HAP-1 (cell line): ENCODE data around the gene PLD1.

Experiments
- DNase-seq, 2 experiments: peaks; one replicate each; pipeline ENCODE4 v3.0.0-alpha.2; 2016 to 2020; ENCODE audit warnings: low spot score in 2 of 2
- H3K27me3 ChIP-seq: fragments of 250-450 bp; sonication (Bioruptor Pico); 2 replicates; pipeline ENCODE4 v1.5.1; 2020; ENCODE audit warnings: low read depth, mild to moderate bottlenecking, moderate library complexity
- H3K36me3 ChIP-seq: fragments of 250-450 bp; sonication (Bioruptor Pico); replicated peaks from 2 replicates; pipeline ENCODE4 v1.5.1; 2020; ENCODE audit warnings: mild to moderate bottlenecking
- H3K4me1 ChIP-seq: fragments of 250-450 bp; sonication (Bioruptor Pico); 2 replicates; pipeline ENCODE4 v1.5.1; 2020; ENCODE audit warnings: mild to moderate bottlenecking
- H3K4me3 ChIP-seq: fragments of 250-450 bp; sonication (Bioruptor Pico); 2 replicates; pipeline ENCODE4 v1.5.1; 2020; ENCODE audit warnings: mild to moderate bottlenecking, moderate library complexity
- H3K9me3 ChIP-seq: fragments of 250-450 bp; sonication (Bioruptor Pico); 2 replicates; pipeline ENCODE4 v1.5.1; 2020; ENCODE audit warnings: mild to moderate bottlenecking, moderate library complexity
- in situ Hi-C: fragments of 300-500 bp; cut with MboI; formaldehyde crosslinking; loops from 3 replicates; pipeline ENCODE4 v1.14.3; 2020; ENCODE audit warnings: low sequenced_read_pairs, inconsistent platforms, mixed read lengths

The PLD1 gene

GRCh38 chr3:171790898-171791691 lies 19.2 kb downstream of the PLD1 start:
- Histone ChIP-seq H3K9me3 (no peaks in the 10 kb centered on the region), H3K4me1 (peaks cover 8% of the 10 kb centered on the region), H3K4me3 (no peak overlapping the region), H3K36me3 (no peaks in the 10 kb centered on the region), H3K27me3 (no peaks in the 10 kb centered on the region)
- no peak for DNase-seq
- in situ Hi-C loops, result no loop called here

- Histone ChIP-seq H3K27me3 (no peaks in the 10 kb centered on the region), H3K9me3 (no peaks in the 10 kb centered on the region), H3K36me3 (no peaks in the 10 kb centered on the region), H3K4me1 (peaks cover 8% of the 10 kb centered on the region), H3K4me3 (no peak overlapping the region)
- in situ Hi-C loops, result no loop called here
- DNase-seq, result no peak
Measured at GRCh38 chr3:171790574-171790897, 19.7 kb downstream of the PLD1 start.

DNA sequence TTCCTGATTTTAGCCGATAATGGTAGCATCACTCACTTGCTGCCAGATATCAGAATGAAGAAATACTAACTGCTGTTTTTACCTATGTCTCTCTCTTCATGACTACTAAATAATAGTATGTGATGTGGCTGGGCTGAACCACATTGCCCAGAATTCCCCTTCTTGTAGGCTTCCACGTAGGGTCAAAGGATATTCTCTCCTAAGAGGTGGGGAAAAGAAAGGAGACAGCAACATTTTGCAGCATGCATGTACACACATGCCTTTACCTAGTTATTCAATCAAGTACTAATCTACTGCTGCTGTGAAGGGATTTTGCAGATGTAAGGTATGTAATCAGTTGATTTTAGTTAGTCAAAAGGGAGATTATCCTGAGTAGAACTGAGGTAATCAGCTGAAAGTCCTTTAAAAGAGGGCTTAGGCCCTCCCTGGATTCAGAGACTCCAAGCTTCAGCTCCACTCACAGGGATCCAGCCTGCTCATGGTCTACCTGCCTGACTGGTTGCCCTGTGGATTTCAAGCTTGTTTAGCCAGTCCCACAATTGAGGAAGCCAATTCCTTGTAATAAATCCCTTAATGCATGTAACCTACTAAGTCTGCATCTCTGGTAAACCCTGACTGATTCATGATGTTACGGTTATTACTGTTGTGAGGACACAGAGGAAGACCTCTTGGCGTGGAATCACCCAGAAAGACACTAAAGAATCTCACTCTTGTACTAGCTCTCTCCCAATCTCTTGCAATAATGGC lies 20.4 kb downstream of the PLD1 start:
- H3K27me3 ChIP-seq, result no peaks in the 10 kb centered on the region
- no peak overlapping the region for H3K4me3 ChIP-seq
- no peaks in the 10 kb centered on the region for H3K36me3 ChIP-seq
- H3K9me3 ChIP-seq, result no peaks in the 10 kb centered on the region
- DNase-seq, result no peak
- in situ Hi-C loops, result no loop called here
- peaks cover 8% of the 10 kb centered on the region for H3K4me1 ChIP-seq

DNA sequence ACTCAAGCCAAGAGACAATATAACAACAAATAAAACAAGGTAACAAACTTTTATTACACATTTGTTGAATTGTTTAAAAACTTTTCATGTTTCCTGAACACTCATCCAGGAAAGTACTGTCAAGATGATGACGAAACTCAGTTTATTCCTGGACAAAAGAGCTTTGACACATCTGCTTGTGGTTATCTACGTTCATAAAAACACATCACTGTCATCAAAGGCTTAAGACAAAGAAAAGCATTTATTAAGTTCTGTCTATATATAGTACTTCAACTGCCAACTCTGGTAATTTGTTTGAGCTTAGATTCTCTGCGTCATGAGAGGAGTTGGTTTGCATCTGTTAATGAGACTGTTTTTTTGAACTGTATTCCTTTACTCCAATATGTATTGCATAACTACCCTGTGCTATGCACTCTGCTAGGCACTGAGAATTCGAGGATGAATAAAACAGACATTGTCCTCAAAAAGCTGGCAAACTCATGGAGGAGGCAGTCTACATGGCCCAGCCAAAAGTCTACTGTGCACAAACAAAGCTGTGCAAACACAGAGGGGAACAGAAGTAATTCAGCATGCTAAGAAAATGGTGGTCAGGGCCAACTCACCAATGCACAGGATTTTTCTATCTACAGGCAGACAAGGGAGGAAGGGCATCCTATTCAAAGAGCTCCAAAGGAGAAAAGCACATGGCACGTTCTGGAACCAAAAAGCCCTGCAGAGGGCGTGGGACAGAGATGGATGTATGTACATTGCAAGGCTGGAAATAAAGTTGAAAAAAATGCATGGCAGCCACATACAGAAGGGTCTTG lies 21.5 kb downstream of the PLD1 start:
- H3K4me3 ChIP-seq, result no peak overlapping the region
- H3K27me3 ChIP-seq, result no peaks in the 10 kb centered on the region
- H3K4me1 ChIP-seq, result peaks cover 8% of the 10 kb centered on the region
- no peaks in the 10 kb centered on the region for H3K36me3 ChIP-seq
- DNase-seq, result no peak
- H3K9me3 ChIP-seq, result no peaks in the 10 kb centered on the region
- in situ Hi-C loops, result no loop called here

DNA sequence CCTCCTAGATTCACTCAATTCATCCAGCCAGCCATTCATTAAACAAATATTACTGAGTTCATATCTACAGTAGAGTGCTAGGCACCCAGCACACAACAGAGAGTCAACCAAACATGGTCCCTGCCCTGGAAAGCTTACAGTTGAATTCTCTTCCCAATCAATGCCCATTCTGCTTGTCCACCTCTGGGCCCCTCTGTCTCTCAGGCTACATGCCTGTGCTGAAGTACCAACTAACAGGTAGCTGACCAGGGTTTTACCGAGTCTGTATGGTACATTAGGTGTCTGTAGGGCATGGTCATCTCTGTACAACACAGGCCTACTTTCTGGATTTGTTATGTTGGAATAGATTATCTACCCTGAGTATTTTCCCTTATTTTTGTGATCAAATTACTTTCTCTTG lies 23.3 kb downstream of the PLD1 start:
- H3K4me1 ChIP-seq, result peaks cover 6% of the 10 kb centered on the region
- no peaks in the 10 kb centered on the region for H3K36me3 ChIP-seq
- H3K9me3 ChIP-seq, result no peaks in the 10 kb centered on the region
- in situ Hi-C loops, result no loop called here
- no peaks in the 10 kb centered on the region for H3K27me3 ChIP-seq
- no peak overlapping the region for H3K4me3 ChIP-seq
- DNase-seq, result no peak

- Histone ChIP-seq H3K4me3 (no peak overlapping the region), H3K9me3 (no peaks in the 10 kb centered on the region), H3K4me1 (no peaks in the 10 kb centered on the region), H3K36me3 (no peaks in the 10 kb centered on the region), H3K27me3 (no peaks in the 10 kb centered on the region)
- in situ Hi-C loops, result no loop called here
- DNase-seq, result no peak
Measured at GRCh38 chr3:171784937-171785336, 25.3 kb downstream of the PLD1 start.

DNA sequence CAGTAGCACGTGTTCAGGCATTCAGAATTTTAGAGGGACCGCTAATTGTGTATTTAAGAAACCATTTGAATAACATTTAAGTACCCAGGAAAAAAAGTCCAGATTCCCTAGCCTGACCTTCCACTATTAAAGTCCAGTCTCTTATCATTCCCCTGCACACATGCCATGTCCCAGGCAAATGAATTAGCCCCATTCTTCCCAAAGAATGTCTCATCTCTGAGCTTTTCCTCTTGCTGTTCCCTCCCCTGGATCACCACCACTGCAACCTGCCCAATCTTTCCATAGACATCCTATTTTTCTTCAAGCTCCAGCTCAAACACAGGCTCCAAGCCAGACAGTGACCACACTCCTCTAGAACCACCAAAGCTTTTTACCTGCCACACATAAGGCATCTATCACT lies 25.9 kb downstream of the PLD1 start:
- in situ Hi-C loops, result no loop called here
- H3K9me3 ChIP-seq, result no peaks in the 10 kb centered on the region
- H3K4me3 ChIP-seq, result no peak overlapping the region
- H3K36me3 ChIP-seq, result no peaks in the 10 kb centered on the region
- H3K4me1 ChIP-seq, result no peaks in the 10 kb centered on the region
- DNase-seq, result no peak
- no peaks in the 10 kb centered on the region for H3K27me3 ChIP-seq

DNA sequence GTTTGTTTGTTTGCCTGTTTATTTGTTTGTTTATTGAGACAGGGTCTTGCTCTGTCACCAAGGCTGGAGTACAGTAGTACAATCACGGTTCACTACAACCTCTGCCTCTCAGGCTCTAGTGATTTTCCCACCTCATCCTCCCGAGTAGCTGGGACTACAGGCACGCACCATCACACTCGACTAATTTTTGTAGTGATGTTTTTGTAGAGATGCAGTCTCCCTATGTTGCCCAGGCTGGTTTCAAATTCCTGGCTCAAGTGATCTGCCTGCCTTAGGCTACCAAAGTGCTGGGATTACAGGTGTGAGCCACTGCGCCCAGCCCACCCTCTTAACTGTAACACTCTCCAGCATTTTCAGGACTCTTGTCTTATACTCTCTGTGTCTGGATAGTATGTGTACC lies 26.7 kb downstream of the PLD1 start:
- Histone ChIP-seq H3K27me3 (no peaks in the 10 kb centered on the region), H3K9me3 (no peaks in the 10 kb centered on the region), H3K4me1 (no peaks in the 10 kb centered on the region), H3K4me3 (no peak overlapping the region), H3K36me3 (no peaks in the 10 kb centered on the region)
- DNase-seq, result no peak
- in situ Hi-C loops, result no loop called here

DNA sequence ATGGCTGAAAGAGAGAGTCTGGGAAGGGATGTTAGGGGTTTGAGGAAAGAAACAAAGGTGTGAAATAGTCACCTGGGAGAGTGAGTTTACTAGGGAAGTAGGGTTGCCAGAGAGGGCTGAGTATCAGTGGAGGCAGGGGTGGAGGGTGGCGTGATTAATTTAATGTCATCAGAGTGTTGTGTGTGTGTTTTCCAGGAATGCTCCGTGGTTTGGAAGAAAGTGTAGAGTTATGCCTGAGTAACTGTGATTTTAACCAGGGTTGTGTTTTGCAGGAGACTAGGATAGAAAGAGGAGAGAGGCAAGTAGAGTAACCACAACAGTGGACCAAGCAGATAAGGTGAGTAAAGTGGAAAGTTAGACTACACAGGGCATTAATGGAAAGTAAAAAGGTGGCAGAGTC lies 27.2 kb downstream of the PLD1 start:
- Histone ChIP-seq H3K36me3 (no peaks in the 10 kb centered on the region), H3K4me3 (no peak overlapping the region), H3K27me3 (no peaks in the 10 kb centered on the region), H3K4me1 (no peaks in the 10 kb centered on the region), H3K9me3 (no peaks in the 10 kb centered on the region)
- DNase-seq, result no peak
- in situ Hi-C loops, result no loop called here

DNA sequence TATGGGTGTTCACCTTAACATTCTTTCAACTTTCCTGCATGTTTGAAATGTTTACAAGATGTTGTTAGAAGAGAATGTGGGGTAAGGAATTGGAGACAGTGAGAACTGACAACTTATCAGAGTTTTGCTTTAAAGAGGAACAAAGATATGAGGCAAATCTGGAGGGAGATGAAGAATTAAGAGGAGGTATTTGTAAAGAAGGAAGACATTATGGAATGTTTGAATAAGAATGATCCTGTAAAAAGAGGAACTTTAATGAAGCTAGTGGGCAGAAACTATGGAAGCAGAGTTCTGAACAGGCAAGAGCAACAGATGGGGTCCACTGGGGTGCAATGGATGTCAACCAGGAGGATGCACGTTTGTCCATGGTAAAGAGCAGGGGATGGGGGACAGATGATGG lies 27.7 kb downstream of the PLD1 start:
- no peaks in the 10 kb centered on the region for H3K4me1 ChIP-seq
- H3K4me3 ChIP-seq, result no peak overlapping the region
- in situ Hi-C loops, result no loop called here
- no peaks in the 10 kb centered on the region for H3K9me3 ChIP-seq
- DNase-seq, result no peak
- no peaks in the 10 kb centered on the region for H3K27me3 ChIP-seq
- no peaks in the 10 kb centered on the region for H3K36me3 ChIP-seq

DNA sequence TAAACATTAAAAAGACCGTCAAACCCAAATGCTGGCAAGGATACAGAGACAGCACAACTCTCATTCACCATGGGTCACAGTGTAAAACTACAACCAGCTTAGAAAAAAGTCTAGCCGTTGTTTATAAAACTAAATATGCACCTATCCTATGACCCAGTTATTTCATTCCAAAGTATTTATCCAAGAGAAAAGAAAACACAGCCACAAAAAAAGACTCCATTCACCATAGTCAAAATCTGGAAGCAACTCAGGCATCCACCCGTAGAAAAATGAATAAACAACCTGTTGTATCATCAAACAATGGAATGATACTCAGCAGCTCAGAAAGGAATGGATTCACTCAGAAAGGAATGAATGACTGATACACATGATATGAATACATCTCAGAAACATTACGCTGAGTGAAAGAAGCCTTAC lies 28.6 kb downstream of the PLD1 start:
- Histone ChIP-seq H3K4me1 (no peaks in the 10 kb centered on the region), H3K9me3 (no peaks in the 10 kb centered on the region), H3K36me3 (no peaks in the 10 kb centered on the region), H3K4me3 (no peak overlapping the region), H3K27me3 (no peaks in the 10 kb centered on the region)
- in situ Hi-C loops, result no loop called here
- DNase-seq, result no peak

GRCh38 chr3:171778493-171778892 lies 31.8 kb downstream of the PLD1 start:
- Histone ChIP-seq H3K4me3 (no peak overlapping the region), H3K4me1 (no peaks in the 10 kb centered on the region), H3K36me3 (no peaks in the 10 kb centered on the region), H3K27me3 (no peaks in the 10 kb centered on the region), H3K9me3 (no peaks in the 10 kb centered on the region)
- DNase-seq, result no peak
- in situ Hi-C loops, result no loop called here

DNA sequence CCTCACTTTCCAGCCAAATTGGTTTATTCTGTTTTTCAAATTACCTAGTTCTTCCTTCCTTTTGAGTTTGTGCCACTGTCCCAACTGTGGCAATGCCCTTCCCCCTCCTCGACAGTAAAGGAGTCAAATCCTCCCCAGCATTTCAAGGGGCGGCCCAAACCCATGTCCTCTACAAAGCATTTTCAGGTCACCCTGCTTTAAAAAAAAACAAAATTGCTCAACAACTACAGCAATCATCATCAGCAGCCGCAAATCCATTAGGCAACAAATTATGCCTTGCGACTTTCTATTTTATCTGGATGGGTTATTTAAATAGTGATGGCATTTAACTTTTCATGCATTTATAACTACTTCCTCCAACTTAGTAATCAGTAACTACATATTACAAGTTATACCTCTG lies 32.7 kb downstream of the PLD1 start:
- Histone ChIP-seq H3K9me3 (no peaks in the 10 kb centered on the region), H3K36me3 (no peaks in the 10 kb centered on the region), H3K4me3 (no peak overlapping the region), H3K4me1 (no peaks in the 10 kb centered on the region), H3K27me3 (no peaks in the 10 kb centered on the region)
- in situ Hi-C loops, result no loop called here
- no peak for DNase-seq
